B cell (primary cell): ENCODE results near the gene DNAJA4. TPM values are rescaled to one million over a fixed set of nuclear protein-coding genes. Genes with fewer than 3 reads are reported as not detected.

Experiments used
- ATAC-seq: fragments of 200-7000 bp; cut with Tn5 transposase; one replicate; pipeline ENCODE4 v1.10.0; 2021; ENCODE audit warnings: low read depth, mild to moderate bottlenecking, moderate number of reproducible peaks, moderate library complexity
- CTCF ChIA-PET: fragments of 350-600 bp; sonication (Branson Sonifier 250); formaldehyde crosslinking; loops from one replicate; lab custom pipeline; 2021; ENCODE audit warnings: antibody characterized with exemption, inconsistent platforms; lab: Charles Lee
- POLR2A ChIA-PET: fragments of 350-600 bp; sonication (Branson Sonifier 250); formaldehyde crosslinking; loops from one replicate; lab custom pipeline; 2021; ENCODE audit warnings: antibody characterized with exemption; lab: Charles Lee
- DNase-seq: peaks from one replicate; pipeline ENCODE4 v3.0.0; 2013
- H2AFZ ChIP-seq: 2 replicates; pipeline ENCODE4 v1.6.1; 2012; ENCODE audit warnings: mild to moderate bottlenecking, low read depth, low read length; ENCODE audit not compliant: insufficient read depth, poor library complexity, severe bottlenecking
- H3K27ac ChIP-seq, 2 donors: 1 replicate in 1 of 2; 2 replicates in 1 of 2; pipeline ENCODE4 v1.5.1; 2012 to 2013; ENCODE audit warnings: low read length in 2 of 2, mild to moderate bottlenecking in 2 of 2, moderate library complexity in 1 of 2
- H3K27me3 ChIP-seq, 4 experiments: fragments of 200-600 bp in 1 of 4; sonication (generic) in 1 of 4; replicated peaks in 1 of 4; 1 replicate in 2 of 4; 2 replicates in 2 of 4; pipeline versions ENCODE4 v1.6.1 to v1.7.0; 2013 to 2016; ENCODE audit warnings: low read length in 3 of 4, mild to moderate bottlenecking in 2 of 4, mixed read lengths in 1 of 4, moderate library complexity in 1 of 4; ENCODE audit not compliant: insufficient read depth in 4 of 4, control insufficient read depth in 3 of 4; ENCODE audit errors: control extremely low read depth in 1 of 4
- H3K36me3 ChIP-seq, 2 experiments: replicated peaks in 1 of 2; 1 replicate in 1 of 2; 2 replicates in 1 of 2; pipeline versions ENCODE4 v1.6.1 to v1.7.1; 2013; ENCODE audit warnings: low read length in 1 of 2; ENCODE audit not compliant: insufficient read depth in 2 of 2, control insufficient read depth in 1 of 2; ENCODE audit errors: control extremely low read depth in 1 of 2, extremely low read depth in 1 of 2
- H3K4me1 ChIP-seq, 2 donors: fragments of 200-600 bp in 1 of 2; sonication (generic) in 1 of 2; 1 replicate in 1 of 2; 2 replicates in 1 of 2; pipeline versions ENCODE4 v1.5.1 to v1.6.1; 2013 to 2017; ENCODE audit warnings: low read length in 2 of 2; ENCODE audit not compliant: control insufficient read depth in 2 of 2, insufficient read depth in 2 of 2
- H3K4me2 ChIP-seq: replicated peaks from 2 replicates; pipeline ENCODE3; 2012; ENCODE audit warnings: mild to moderate bottlenecking, low read depth, low read length; ENCODE audit not compliant: poor library complexity, severe bottlenecking
- H3K4me3 ChIP-seq, 5 experiments: fragments of 200-600 bp in 1 of 5; sonication (generic) in 1 of 5; 1 replicate in 3 of 5; 2 replicates in 2 of 5; pipeline versions ENCODE4 v1.5.1 to v1.7.0; 2011 to 2016; ENCODE audit warnings: low read length in 4 of 5, mild to moderate bottlenecking in 4 of 5, low read depth in 2 of 5, control low read depth in 1 of 5, moderate library complexity in 1 of 5; ENCODE audit not compliant: insufficient read depth in 1 of 5; ENCODE audit errors: control extremely low read depth in 1 of 5, extremely low read depth in 1 of 5
- H3K79me2 ChIP-seq: fragments of 200-600 bp; sonication (generic); one replicate; pipeline ENCODE4 v1.6.0; 2016; ENCODE audit warnings: low read length; ENCODE audit not compliant: control insufficient read depth, insufficient read depth
- H3K9ac ChIP-seq: fragments of 200-600 bp; sonication (generic); 2 replicates; pipeline ENCODE4 v1.6.1; 2017; ENCODE audit warnings: mild to moderate bottlenecking, low read length, moderate library complexity
- H3K9me3 ChIP-seq, 3 donors: one replicate each; pipeline versions ENCODE4 v1.6.1 to v1.7.1; 2013; ENCODE audit warnings: low read length in 2 of 3; ENCODE audit not compliant: control insufficient read depth in 2 of 3, insufficient read depth in 1 of 3; ENCODE audit errors: control extremely low read depth in 1 of 3
- H4K20me1 ChIP-seq: 2 replicates; pipeline ENCODE4 v1.6.0; 2012; ENCODE audit warnings: mild to moderate bottlenecking, low read length; ENCODE audit not compliant: insufficient read depth, control insufficient read depth, poor library complexity, severe bottlenecking
- H3K27ac Mint-ChIP-seq: one replicate; pipeline ENCODE4 v1.8.0; 2021; ENCODE audit warnings: mixed read lengths
- H3K27me3 Mint-ChIP-seq: one replicate; pipeline ENCODE4 v1.8.0; 2021; ENCODE audit warnings: mixed read lengths
- H3K4me1 Mint-ChIP-seq: one replicate; pipeline ENCODE4 v1.8.0; 2021; ENCODE audit warnings: mixed read lengths
- H3K4me3 Mint-ChIP-seq: one replicate; pipeline ENCODE4 v1.8.0; 2021; ENCODE audit warnings: mixed read lengths
- H3K9me3 Mint-ChIP-seq: one replicate; pipeline ENCODE4 v1.8.0; 2022; ENCODE audit warnings: mixed read lengths; ENCODE audit not compliant: insufficient read depth
- EZH2 ChIP-seq: IDR thresholded peaks from 2 replicates; pipeline ENCODE4 v1.6.1; 2012; ENCODE audit warnings: borderline replicate concordance, low read depth, mild to moderate bottlenecking, moderate library complexity, low read length; ENCODE audit not compliant: insufficient read depth, poor library complexity, severe bottlenecking
- WGBS: methylation state at CpG from one replicate; pipeline ENCODE4 v1.1.5; 2013; ENCODE audit warnings: missing lambda C conversion rate; ENCODE audit not compliant: insufficient coverage; 5-methylcytosine and 5-hydroxymethylcytosine counted together
- intact Hi-C: fragments of 100-400 bp; cut with micrococcal nuclease; formaldehyde crosslinking; loops from one replicate; pipeline ENCODE4 v1.10.0; 2022
- polyA plus RNA-seq: library from polyadenylated mRNA; depleted of rRNA; stranded (reverse); fragments of >200 nt; gene quantifications from 2 replicates; pipeline ENCODE4 v1.2.3, GENCODE V29; 2012
- total RNA-seq, 2 donors: library from RNA; stranded (reverse); fragments of 120-200 nt in 1 of 2; gene quantifications; 1 replicate in 1 of 2; 2 replicates in 1 of 2; pipeline versions ENCODE4 v1.2.3 to v1.2.4, GENCODE V29; 2013 to 2022
- TF ChIP-seq, protein P1 (sequence below): fragments of 200-600 bp; IDR thresholded peaks from one replicate; pipeline ENCODE4 v1.8.0; 2022; ENCODE audit warnings: antibody characterized with exemption, mild to moderate bottlenecking

The DNAJA4 gene
- total and polyA plus RNA-seq, 2 donors (not counting 1 experiment from before 2014, with no cell fraction given): 13.2 to 20.0 TPM

- CTCF ChIA-PET: interaction anchor here (0.8 kb wide), 1 partner anchor 32 kb away, joined by 4 read pairs; no protein-coding TSS in a partner anchor
- Histone ChIP-seq H2AFZ (no peak overlapping the region), H3K4me3 (no peak overlapping the region), H3K27ac (no peak overlapping the region), H3K4me2 (no peak overlapping the region), H3K9ac (no peak overlapping the region), H3K79me2 (no peaks in the 10 kb centered on the region), H3K4me1 (no peaks in the 10 kb centered on the region), H3K9me3 (no peaks in the 10 kb centered on the region), H3K27me3 (no peaks in the 10 kb centered on the region), H4K20me1 (no peaks in the 10 kb centered on the region), H3K36me3 (no peaks in the 10 kb centered on the region)
- whole genome bisulfite sequencing: 100% methylated on average over 1 of the region's 3 CpGs
- ATAC-seq (no peak), DNase-seq (no peak)
- no peaks in the 10 kb centered on the region for H3K27me3 Mint-ChIP-seq
- POLR2A ChIA-PET: no interaction called here
- H3K27ac Mint-ChIP-seq: no peak overlapping the region
- intact Hi-C loops: no loop called here
- no peak for TF ChIP-seq EZH2
- TF ChIP-seq, protein P1, sequence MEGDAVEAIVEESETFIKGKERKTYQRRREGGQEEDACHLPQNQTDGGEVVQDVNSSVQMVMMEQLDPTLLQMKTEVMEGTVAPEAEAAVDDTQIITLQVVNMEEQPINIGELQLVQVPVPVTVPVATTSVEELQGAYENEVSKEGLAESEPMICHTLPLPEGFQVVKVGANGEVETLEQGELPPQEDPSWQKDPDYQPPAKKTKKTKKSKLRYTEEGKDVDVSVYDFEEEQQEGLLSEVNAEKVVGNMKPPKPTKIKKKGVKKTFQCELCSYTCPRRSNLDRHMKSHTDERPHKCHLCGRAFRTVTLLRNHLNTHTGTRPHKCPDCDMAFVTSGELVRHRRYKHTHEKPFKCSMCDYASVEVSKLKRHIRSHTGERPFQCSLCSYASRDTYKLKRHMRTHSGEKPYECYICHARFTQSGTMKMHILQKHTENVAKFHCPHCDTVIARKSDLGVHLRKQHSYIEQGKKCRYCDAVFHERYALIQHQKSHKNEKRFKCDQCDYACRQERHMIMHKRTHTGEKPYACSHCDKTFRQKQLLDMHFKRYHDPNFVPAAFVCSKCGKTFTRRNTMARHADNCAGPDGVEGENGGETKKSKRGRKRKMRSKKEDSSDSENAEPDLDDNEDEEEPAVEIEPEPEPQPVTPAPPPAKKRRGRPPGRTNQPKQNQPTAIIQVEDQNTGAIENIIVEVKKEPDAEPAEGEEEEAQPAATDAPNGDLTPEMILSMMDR: no peak
- no peak overlapping the region for H3K4me3 Mint-ChIP-seq
- no peaks in the 10 kb centered on the region for H3K4me1 Mint-ChIP-seq
- no peaks in the 10 kb centered on the region for H3K9me3 Mint-ChIP-seq
Observed at GRCh38 chr15:78272776-78273175, 8.4 kb downstream of the DNAJA4 start.

- WGBS: 100% methylated on average over 3 of the region's 5 CpGs
- DNase-seq (no peak), ATAC-seq (no peak)
- Histone ChIP-seq H3K9ac (no peak overlapping the region), H3K4me3 (no peak overlapping the region), H4K20me1 (no peaks in the 10 kb centered on the region), H2AFZ (no peak overlapping the region), H3K27me3 (no peaks in the 10 kb centered on the region), H3K4me1 (no peaks in the 10 kb centered on the region), H3K27ac (no peak overlapping the region), H3K9me3 (no peaks in the 10 kb centered on the region), H3K4me2 (no peak overlapping the region), H3K36me3 (peaks cover 0 to 5% of the 10 kb centered on the region in 2 experiments), H3K79me2 (no peaks in the 10 kb centered on the region)
- H3K4me1 Mint-ChIP-seq: no peaks in the 10 kb centered on the region
- intact Hi-C loops: no loop called here
- no peaks in the 10 kb centered on the region for H3K9me3 Mint-ChIP-seq
- H3K27ac Mint-ChIP-seq: no peak overlapping the region
- ChIA-PET POLR2A (no interaction called here), CTCF (no interaction called here)
- no peaks in the 10 kb centered on the region for H3K27me3 Mint-ChIP-seq
- TF ChIP-seq, protein P1: no peak
- TF ChIP-seq EZH2: no peak
- H3K4me3 Mint-ChIP-seq: no peak overlapping the region
Observed at GRCh38 chr15:78274994-78275393, 10.6 kb downstream of the DNAJA4 start.
